ENCODE measurements around the gene MFF. TPM values are rescaled to one million over a fixed set of nuclear protein-coding genes. Genes with fewer than 3 reads are reported as not detected.

Gene MFF
- total RNA-seq, 1 experiment from 2014 or later = 83.3 TPM

DNA sequence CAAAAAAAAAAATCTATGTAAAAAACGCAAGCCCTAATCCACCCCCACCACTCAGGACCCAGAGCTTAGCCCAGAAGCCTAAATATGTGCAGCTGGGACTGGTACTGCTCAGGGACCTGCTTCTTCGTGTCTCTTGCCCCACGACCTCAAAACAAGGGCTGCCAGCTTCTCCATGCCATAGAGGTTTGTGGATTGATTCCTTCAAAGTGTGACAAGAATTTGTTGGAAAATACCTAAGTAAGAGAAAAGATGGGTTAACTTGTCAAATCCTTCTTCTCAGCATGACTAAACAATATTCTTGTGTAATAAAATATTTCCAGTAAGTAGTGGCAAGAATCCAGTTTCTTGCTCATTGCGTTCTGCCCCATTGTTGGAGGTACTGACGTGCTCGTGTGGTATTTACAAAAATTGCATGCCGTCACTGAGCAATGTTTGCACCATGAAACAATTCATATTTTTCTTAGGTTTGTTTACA lies 63.5 kb downstream of the MFF start:
- Histone ChIP-seq H2BK20ac (ENCODE audit: low read depth, low read length, poor library complexity, severe bottlenecking) (no peak overlapping the region), H3K14ac (ENCODE audit: insufficient read depth, low read length) (no peak overlapping the region), H2BK15ac (ENCODE audit: low read depth, low read length) (no peak overlapping the region), H4K5ac (ENCODE audit: insufficient read length, low read depth, low read length) (no peak overlapping the region), H3K27ac (ENCODE audit: insufficient read length, low read depth, low read length) (no peak overlapping the region), H3K4me1 (ENCODE audit: insufficient read depth, low read length) (no peaks in the 10 kb centered on the region; the same call in 1 of the 2 replicates), H3K18ac (ENCODE audit: insufficient read length, low read depth, low read length) (no peak overlapping the region), H3K9me3 (ENCODE audit: control insufficient read depth, low read depth, low read length) (no peaks in the 10 kb centered on the region), H3K79me2 (ENCODE audit: insufficient read depth, low read length) (no peaks in the 10 kb centered on the region), H2BK5ac (ENCODE audit: insufficient read length, low read length) (no peak overlapping the region), H3K27me3 (ENCODE audit: insufficient read depth, low read length) (no peaks in the 10 kb centered on the region), H2BK120ac (ENCODE audit: low read depth, low read length, poor library complexity, severe bottlenecking) (no peak overlapping the region), H4K91ac (ENCODE audit: insufficient read length, low read depth, low read length) (no peak overlapping the region), H3K9ac (ENCODE audit: extremely low read depth, insufficient read length, low read length) (no peak overlapping the region), H3K4ac (ENCODE audit: low read depth, low read length) (no peak overlapping the region), H4K20me1 (ENCODE audit: control insufficient read depth, insufficient read depth, insufficient read length) (no peaks in the 10 kb centered on the region), H2AK5ac (ENCODE audit: insufficient read length, low read length) (no peak overlapping the region), H3K23me2 (ENCODE audit: insufficient read length, low read depth, low read length, poor library complexity, severe bottlenecking) (no peaks in the 10 kb centered on the region), H4K8ac (replicated peaks; ENCODE audit: insufficient read length, low read depth, low read length) (no peak overlapping the region), H3K56ac (ENCODE audit: insufficient read length, low read depth, low read length) (no peak overlapping the region), H3K79me1 (ENCODE audit: insufficient read depth, low read depth, low read length, poor library complexity, severe bottlenecking) (no peaks in the 10 kb centered on the region), H3K4me2 (ENCODE audit: insufficient read depth, insufficient read length, low read length) (no peak overlapping the region), H3T11ph (ENCODE audit: low read length) (no peak overlapping the region), H2BK12ac (ENCODE audit: insufficient read length, low read depth, low read length) (no peak overlapping the region), H3K23ac (ENCODE audit: insufficient read length, low read depth, low read length) (no peak overlapping the region), H2AFZ (ENCODE audit: low read length) (no peak overlapping the region)
- Mint-ChIP-seq H3K9me3 (no peaks in the 10 kb centered on the region), H3K27ac (no peak overlapping the region), H3K27me3 (ENCODE audit: low read depth) (no peaks in the 10 kb centered on the region; the same call in none of the 2 replicates), H3K4me3 (no peak overlapping the region), H3K36me3 (ENCODE audit: insufficient read depth in 1 of 3, low read depth in 3 of 3) (no peaks in the 10 kb centered on the region), H3K4me1 (peaks cover 4 to 11% of the 10 kb centered on the region in 2 experiments)
- no peak for TF ChIP-seq CTCF (conservative IDR thresholded peaks at IDR 0.05)
- DNase-seq = no peak
- WGBS (ENCODE audit: extremely low coverage, insufficient read length, low lambda C conversion rate) = no CpG with 5 or more reads among the region's 7 CpGs
